ENCODE data around the gene BCAR1.

Gene BCAR1

GRCh38 chr16:75204410-75204758 is 47.0 kb downstream of the BCAR1 start:
- no peak for TF ChIP-seq CTCF (IDR thresholded peaks at IDR 0.05; ENCODE audit: low read depth, low read length)

DNA sequence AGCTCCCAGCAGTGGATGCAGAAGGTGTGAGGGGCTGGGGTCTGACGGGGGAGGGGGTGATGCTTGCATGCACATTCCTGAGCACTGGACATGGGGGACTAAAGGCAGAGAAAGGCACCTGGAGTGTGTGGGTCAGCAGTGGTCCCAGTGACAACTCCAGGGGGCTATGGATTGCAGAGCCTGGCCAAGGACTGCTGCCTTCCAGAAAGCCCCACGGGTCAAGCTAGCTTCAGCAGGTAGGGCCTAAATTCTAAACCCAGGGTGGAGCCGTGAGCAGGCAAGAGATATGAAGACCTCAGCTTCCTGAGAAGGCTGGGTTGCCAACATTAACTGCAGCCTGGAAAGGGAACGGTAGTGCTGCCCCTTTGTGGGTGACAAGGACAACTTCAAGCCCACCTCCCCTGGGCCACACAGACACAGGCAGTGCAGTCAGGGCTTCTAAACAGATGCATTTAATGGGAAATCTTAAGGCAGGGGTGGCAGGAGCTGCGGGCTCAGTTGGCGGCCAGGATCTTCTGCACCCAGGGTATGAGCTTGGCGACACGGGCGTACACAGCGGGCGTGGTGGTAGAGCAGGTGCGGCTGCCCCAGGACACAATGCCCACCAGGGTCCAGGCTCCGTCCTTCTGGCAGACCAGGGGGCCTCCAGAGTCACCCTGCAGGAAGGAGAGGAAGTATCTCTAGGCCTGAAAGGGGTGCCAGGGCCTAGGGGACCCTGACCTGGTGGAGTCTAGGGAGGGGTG is 47.6 kb downstream of the BCAR1 start:
- no peak for DNase-seq (ENCODE audit: extremely low read depth, low read depth)
- TF ChIP-seq CTCF (IDR thresholded peaks at IDR 0.05; ENCODE audit: low read depth, low read length): no peak

More at GRCh38 chr16:75204410-75204758, 47.0 kb downstream of the BCAR1 start:
- DNase-seq (ENCODE audit: extremely low read depth, low read depth): no peak

- no peak for DNase-seq (ENCODE audit: extremely low read depth, low read depth)
- TF ChIP-seq CTCF (IDR thresholded peaks at IDR 0.05; ENCODE audit: low read depth, low read length): no peak
These were observed 48.3 kb downstream of the BCAR1 start for GRCh38 chr16:75203096-75203495.

- TF ChIP-seq CTCF (IDR thresholded peaks at IDR 0.05; ENCODE audit: low read depth, low read length): no peak
- no peak for DNase-seq (ENCODE audit: extremely low read depth, low read depth)
These were observed 49.3 kb downstream of the BCAR1 start for GRCh38 chr16:75202069-75202590.

- DNase-seq (ENCODE audit: extremely low read depth, low read depth): peak; percentile 58
- no peak for TF ChIP-seq CTCF (IDR thresholded peaks at IDR 0.05; ENCODE audit: low read depth, low read length)
These were observed 53.3 kb downstream of the BCAR1 start for GRCh38 chr16:75198135-75198600.

DNA sequence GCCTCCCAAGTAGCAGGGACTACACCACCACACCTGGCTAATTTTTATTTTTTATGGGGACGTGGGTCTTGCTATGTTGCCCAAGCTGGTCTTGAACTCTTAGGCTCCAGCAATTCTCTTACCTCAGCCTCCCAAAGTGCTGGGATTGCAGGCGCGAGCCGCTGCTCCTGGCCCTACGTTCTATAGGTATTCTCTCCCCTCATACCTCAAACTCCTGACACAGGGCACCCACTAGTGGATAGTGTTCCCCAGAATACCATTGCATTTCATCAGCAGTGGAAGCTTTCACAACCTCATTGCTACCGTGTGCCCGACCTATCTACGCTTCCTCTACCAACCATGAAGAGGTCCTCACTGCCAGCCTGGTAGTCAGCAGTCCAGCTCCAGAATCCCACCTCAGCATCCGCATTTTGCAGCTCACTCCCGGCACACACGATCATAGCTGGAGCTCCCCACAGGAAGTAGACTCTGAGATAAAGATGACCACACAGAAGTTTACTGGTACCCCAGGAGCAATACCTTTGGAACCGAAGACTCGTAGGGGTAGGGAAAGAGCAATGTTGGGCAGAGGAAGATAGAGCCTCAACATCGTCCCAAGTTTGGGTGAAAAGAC is 53.8 kb downstream of the BCAR1 start:
- no peak for DNase-seq (ENCODE audit: extremely low read depth, low read depth)
- no peak for TF ChIP-seq CTCF (IDR thresholded peaks at IDR 0.05; ENCODE audit: low read depth, low read length)

DNA sequence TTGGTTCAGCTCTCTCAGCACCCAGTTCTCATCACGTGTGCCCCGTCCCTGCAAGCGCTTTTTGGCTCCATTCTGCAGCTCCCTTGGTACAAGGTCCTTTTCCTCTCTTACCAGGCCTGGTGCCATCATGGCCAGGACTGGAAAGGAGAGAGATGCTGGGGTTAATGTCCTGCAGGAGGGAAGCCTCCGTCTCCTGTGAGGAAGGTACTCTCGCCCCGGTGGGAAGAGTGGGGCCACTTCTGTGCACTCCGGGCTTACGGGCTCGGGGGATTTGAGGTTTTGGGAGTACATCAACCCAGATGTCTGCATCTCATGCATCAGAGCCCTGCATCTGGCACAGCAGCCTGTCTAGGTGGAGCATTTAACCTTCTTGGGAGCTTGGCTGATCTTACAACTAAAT is 54.6 kb downstream of the BCAR1 start:
- no peak for DNase-seq (ENCODE audit: extremely low read depth, low read depth)
- TF ChIP-seq CTCF (IDR thresholded peaks at IDR 0.05; ENCODE audit: low read depth, low read length): no peak

Measured in AG09319 (cell line).